ENCODE data around the gene THBS2. TPM values are rescaled to one million over a fixed set of nuclear protein-coding genes. Genes with fewer than 3 reads are reported as not detected.

The THBS2 gene
- total and polyA plus RNA-seq, 2 donors (not counting 3 experiments of a cell fraction or from before 2014, with no cell fraction given): 0.08 TPM; not detected in 1

- H4K20me1 ChIP-seq (replicated peaks; ENCODE audit: control insufficient read depth, extremely low read depth, insufficient read depth, low read length): no peaks in the 10 kb centered on the region
- POLR2A ChIA-PET: no interaction called here
- H3K4me2 ChIP-seq (ENCODE audit: insufficient read depth, low read length): no peak overlapping the region
- no peak for FAIRE-seq
- TF ChIP-seq GATA2 (IDR thresholded peaks at IDR 0.05; ENCODE audit: insufficient read depth, insufficient read length, low read depth, low read length): no peak
- no peak for TF ChIP-seq POLR2A (IDR thresholded peaks at IDR 0.05; ENCODE audit: low read depth, low read length)
- TF ChIP-seq, protein P1, sequence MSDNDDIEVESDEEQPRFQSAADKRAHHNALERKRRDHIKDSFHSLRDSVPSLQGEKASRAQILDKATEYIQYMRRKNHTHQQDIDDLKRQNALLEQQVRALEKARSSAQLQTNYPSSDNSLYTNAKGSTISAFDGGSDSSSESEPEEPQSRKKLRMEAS (IDR thresholded peaks at IDR 0.05; ENCODE audit: insufficient read depth, insufficient read length): no peak
- TF ChIP-seq FOS (IDR thresholded peaks at IDR 0.05; ENCODE audit: borderline replicate concordance, insufficient read depth, low read length): no peak
- no peak for TF ChIP-seq POLR2AphosphoS5 (IDR thresholded peaks at IDR 0.05; ENCODE audit: insufficient read depth, low read depth, low read length)
- TF ChIP-seq CTCF (IDR thresholded peaks at IDR 0.05; ENCODE audit: extremely low read depth in 1 of 2, insufficient read depth in 1 of 2, low read depth in 1 of 2, low read length in 2 of 2): no peak
- TF ChIP-seq MYC (IDR thresholded peaks at IDR 0.05; ENCODE audit: low read depth, low read length): no peak
- TF ChIP-seq EZH2 (IDR thresholded peaks at IDR 0.05; ENCODE audit: borderline replicate concordance, low read depth, low read length, severe bottlenecking): no peak
- TF ChIP-seq JUN (IDR thresholded peaks at IDR 0.05; ENCODE audit: borderline replicate concordance, insufficient read depth, insufficient read length, low read depth): no peak
- H3K4me3 ChIP-seq (replicated peaks in 1 of 3; ENCODE audit: insufficient read depth in 1 of 3, low read depth in 1 of 3, low read length in 3 of 3): no peak overlapping the region
- dilution Hi-C loops (cut with MboI; ENCODE audit: extremely low pct_ligation_motif_present, low sequenced_read_pairs) (no loop called here), intact Hi-C loops (cut with micrococcal nuclease) (no loop called here)
- H3K9ac ChIP-seq (replicated peaks; ENCODE audit: extremely low read depth, insufficient read depth, low read length): no peak overlapping the region
- no peak for DNase-seq (ENCODE audit: low read depth, low spot score)
- H3K27ac ChIP-seq (ENCODE audit: insufficient read depth, low read depth, low read length): no peak overlapping the region
- no peaks in the 10 kb centered on the region for H3K27me3 ChIP-seq (ENCODE audit: control insufficient read depth in 2 of 2, insufficient read depth in 2 of 2, low read length in 2 of 2)
- CTCF ChIA-PET: no interaction called here
- no TSS peak for BruUV-seq (replicated peaks)
- no peaks in the 10 kb centered on the region for H3K79me2 ChIP-seq (ENCODE audit: control insufficient read depth, insufficient read depth, low read length)
- no peaks in the 10 kb centered on the region for H3K4me1 ChIP-seq (ENCODE audit: control insufficient read depth, extremely low read depth, insufficient read depth, low read length)
- no peak overlapping the region for H2AFZ ChIP-seq (ENCODE audit: low read depth, low read length)
- no peaks in the 10 kb centered on the region for H3K36me3 ChIP-seq (ENCODE audit: control insufficient read depth in 2 of 2, extremely low read depth in 1 of 2, insufficient read depth in 2 of 2, low read length in 2 of 2)
- peaks cover 2% of the 10 kb centered on the region for H3K9me3 ChIP-seq (replicated peaks; ENCODE audit: control insufficient read depth, insufficient read depth, low read length)
- no peaks in the 10 kb centered on the region for H3K9me1 ChIP-seq (replicated peaks; ENCODE audit: control insufficient read depth, extremely low read depth, insufficient read depth, low read length)
Observed at GRCh38 chr6:169224716-169225115, 28.9 kb downstream of the THBS2 start.
